SK-N-SH treated with all-trans-retinoic acid at 6 μM for 48 hours (cell line): ENCODE measurements around the gene ZGPAT.

Source experiments
- ATAC-seq: fragments of 200-7000 bp; cut with Tn5 transposase; 3 replicates; pipeline ENCODE4 v1.9.1; 2020; ENCODE audit warnings: mild to moderate bottlenecking, moderate library complexity
- ARNTL ChIP-seq: fragments of 450-650 bp; formaldehyde crosslinking; IDR thresholded peaks from 2 replicates; pipeline ENCODE4 v1.5.0; 2020; ENCODE audit warnings: low read depth, mild to moderate bottlenecking, moderate library complexity, borderline replicate concordance
- BACH2 ChIP-seq: fragments of 250-450 bp; sonication (Bioruptor Pico); IDR thresholded peaks from 2 replicates; pipeline ENCODE4 v1.9.0; 2021; ENCODE audit warnings: mild to moderate bottlenecking, borderline replicate concordance
- CREB5 ChIP-seq: fragments of 250-450 bp; sonication (Bioruptor Pico); IDR thresholded peaks from 2 replicates; pipeline ENCODE4 v1.5.1; 2020; ENCODE audit warnings: low read depth, mild to moderate bottlenecking, moderate library complexity
- CSDC2 ChIP-seq: fragments of 250-450 bp; sonication (Bioruptor Pico); IDR thresholded peaks from 2 replicates; pipeline ENCODE4 v1.5.0; 2020; ENCODE audit warnings: mild to moderate bottlenecking, moderate library complexity
- CSRNP3 ChIP-seq: fragments of 250-450 bp; sonication (Bioruptor Pico); IDR thresholded peaks from 2 replicates; pipeline ENCODE4 v1.5.1; 2021; ENCODE audit warnings: mild to moderate bottlenecking, moderate library complexity
- ESRRG ChIP-seq: fragments of 250-450 bp; sonication (Bioruptor Pico); IDR thresholded peaks from 2 replicates; pipeline ENCODE4 v1.6.1; 2021; ENCODE audit warnings: mild to moderate bottlenecking
- GLIS3 ChIP-seq: fragments of 250-450 bp; sonication (Bioruptor Pico); IDR thresholded peaks from 2 replicates; pipeline ENCODE4 v1.5.0; 2020; ENCODE audit warnings: mild to moderate bottlenecking, moderate library complexity
- ISL1 ChIP-seq: fragments of 250-450 bp; sonication (Bioruptor Pico); IDR thresholded peaks from 2 replicates; pipeline ENCODE4 v2.1.2; 2022; ENCODE audit warnings: mild to moderate bottlenecking, moderate library complexity
- OSR1 ChIP-seq: fragments of 250-450 bp; sonication (Bioruptor Pico); IDR thresholded peaks from 2 replicates; pipeline ENCODE4 v1.8.0; 2022; ENCODE audit warnings: moderate library complexity, mild to moderate bottlenecking, inconsistent platforms
- PATZ1 ChIP-seq: fragments of 250-450 bp; sonication (Bioruptor Pico); IDR thresholded peaks from 2 replicates; pipeline ENCODE4 v1.8.0; 2020; ENCODE audit warnings: mild to moderate bottlenecking, moderate library complexity, borderline replicate concordance
- RARB ChIP-seq: fragments of 250-450 bp; sonication (Bioruptor Pico); IDR thresholded peaks from 2 replicates; pipeline ENCODE4 v1.8.0; 2021; ENCODE audit warnings: mild to moderate bottlenecking, moderate library complexity
- SNAI2 ChIP-seq: fragments of 250-450 bp; sonication (Bioruptor Pico); IDR thresholded peaks from 2 replicates; pipeline ENCODE4 v1.5.0; 2020; ENCODE audit warnings: mild to moderate bottlenecking, moderate library complexity
- TCF4 ChIP-seq: fragments of 250-450 bp; sonication (Bioruptor Pico); IDR thresholded peaks from 2 replicates; pipeline ENCODE4 v1.8.0; 2021; ENCODE audit warnings: mild to moderate bottlenecking, moderate library complexity, borderline replicate concordance
- TOX ChIP-seq: fragments of 250-450 bp; sonication (Bioruptor Pico); IDR thresholded peaks from 2 replicates; pipeline ENCODE4 v1.8.0; 2021; ENCODE audit warnings: mild to moderate bottlenecking, moderate library complexity, borderline replicate concordance
- TSHZ2 ChIP-seq: fragments of 250-450 bp; sonication (Bioruptor Pico); IDR thresholded peaks from 2 replicates; pipeline ENCODE4 v1.5.0; 2020; ENCODE audit warnings: mild to moderate bottlenecking, moderate library complexity
- ZC3H10 ChIP-seq: fragments of 250-450 bp; sonication (Bioruptor Pico); IDR thresholded peaks from 2 replicates; pipeline ENCODE4 v1.5.1; 2021; ENCODE audit warnings: mild to moderate bottlenecking, moderate library complexity
- ZFP3 ChIP-seq: fragments of 250-450 bp; sonication (Bioruptor Pico); IDR thresholded peaks from 2 replicates; pipeline ENCODE4 v1.5.0; 2020; ENCODE audit warnings: mild to moderate bottlenecking, moderate library complexity
- ZFP30 ChIP-seq: fragments of 450-650 bp; formaldehyde crosslinking; IDR thresholded peaks from 2 replicates; pipeline ENCODE4 v1.5.0; 2022; ENCODE audit warnings: mild to moderate bottlenecking, moderate library complexity
- ZNF565 ChIP-seq: fragments of 450-650 bp; formaldehyde crosslinking; conservative IDR thresholded peaks from 2 replicates; pipeline ENCODE4 v1.5.0; 2020; ENCODE audit warnings: low read depth, mild to moderate bottlenecking, moderate library complexity
- ZNF70 ChIP-seq: fragments of 450-650 bp; formaldehyde crosslinking; IDR thresholded peaks from 2 replicates; pipeline ENCODE4 v1.5.0; 2020; ENCODE audit warnings: mild to moderate bottlenecking, moderate library complexity

Gene ZGPAT

GRCh38 chr20:63686094-63686491, 21.7 kb upstream of the ZGPAT start:
- no peak for ATAC-seq
- TF ChIP-seq GLIS3 (CRISPR knock-in tag), result no peak
- no peak for TF ChIP-seq ESRRG (CRISPR knock-in tag)
- TF ChIP-seq CSRNP3 (CRISPR knock-in tag), result no peak
- TF ChIP-seq PATZ1, result no peak
- no peak for TF ChIP-seq BACH2
- no peak for TF ChIP-seq CSDC2 (CRISPR knock-in tag)
- TF ChIP-seq OSR1, result no peak
- no peak for TF ChIP-seq RARB (CRISPR knock-in tag)
- TF ChIP-seq ZFP3 (CRISPR knock-in tag), result no peak
- no peak for TF ChIP-seq CREB5 (CRISPR knock-in tag)
- no peak for TF ChIP-seq ZFP30

GRCh38 chr20:63686492-63687321, 21.1 kb upstream of the ZGPAT start:
- TF ChIP-seq ISL1, result no peak
- no peak for TF ChIP-seq ZFP30
- TF ChIP-seq ZFP3 (CRISPR knock-in tag), result no peak
- TF ChIP-seq OSR1, result no peak
- no peak for TF ChIP-seq ZC3H10 (CRISPR knock-in tag)
- no peak for TF ChIP-seq CSRNP3 (CRISPR knock-in tag)
- no peak for TF ChIP-seq TCF4 (CRISPR knock-in tag)
- no peak for ATAC-seq

GRCh38 chr20:63687419-63688178, 20.2 kb upstream of the ZGPAT start:
- TF ChIP-seq CSDC2 (CRISPR knock-in tag), result no peak
- no peak for TF ChIP-seq TOX (CRISPR knock-in tag)
- no peak for TF ChIP-seq ISL1
- no peak for TF ChIP-seq PATZ1
- TF ChIP-seq ESRRG (CRISPR knock-in tag), result no peak
- no peak for TF ChIP-seq ARNTL (CRISPR knock-in tag)
- TF ChIP-seq OSR1, result no peak
- TF ChIP-seq TCF4 (CRISPR knock-in tag), result no peak
- no peak for TF ChIP-seq ZNF70
- TF ChIP-seq ZNF565 (CRISPR knock-in tag), result no peak
- TF ChIP-seq TSHZ2, result no peak
- no peak for TF ChIP-seq SNAI2 (CRISPR knock-in tag)
- ATAC-seq, result no peak
